NCI-H1417 treated with DMSO at 0.1 percent for 48 hours (cell line): ENCODE data around the gene PRKD1.
"Not testable (repeated sequence)": the region's sequence is repeated elsewhere in the genome, so short reads cannot be mapped to it uniquely, and the experiment has no call there.

Source experiments
- DNase-seq: peaks from one replicate; lab custom pipeline; 2025; lab: John Stamatoyannopoulos, UW

PRKD1 gene

GRCh38 chr14:29900609-29901350 is 26.9 kb downstream of the PRKD1 start:
- DNase-seq: no peak

- DNase-seq: no peak
Observed at GRCh38 chr14:29898470-29898869, 29.2 kb downstream of the PRKD1 start.

GRCh38 chr14:29897181-29897580 is 30.5 kb downstream of the PRKD1 start:
- DNase-seq: no peak

DNA sequence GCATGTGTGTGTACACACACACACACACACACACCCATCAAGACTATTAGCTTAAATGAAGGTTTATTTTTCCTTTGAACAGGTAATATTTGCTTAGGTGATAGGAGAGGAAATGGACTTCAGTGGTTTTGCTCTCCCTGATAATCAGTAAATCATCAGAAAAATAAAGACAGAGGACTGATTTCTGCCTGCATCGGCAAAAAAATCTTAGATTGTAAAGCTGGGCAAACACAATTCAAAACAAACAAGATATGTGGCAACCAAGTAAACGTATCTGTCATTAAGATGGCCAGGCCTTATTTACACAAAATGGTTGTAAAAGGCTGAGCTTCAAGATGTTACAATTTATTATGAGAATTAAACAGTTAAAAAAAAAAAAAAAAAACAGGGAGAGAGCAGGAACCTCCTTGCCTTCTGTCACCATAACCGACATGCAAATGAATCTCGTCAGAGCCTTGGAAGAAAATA is 31.3 kb downstream of the PRKD1 start:
- DNase-seq: peak; percentile 73

GRCh38 chr14:29895591-29896083 is 32.0 kb downstream of the PRKD1 start:
- DNase-seq: no peak

GRCh38 chr14:29893989-29894388 is 33.7 kb downstream of the PRKD1 start:
- DNase-seq: no peak

DNA sequence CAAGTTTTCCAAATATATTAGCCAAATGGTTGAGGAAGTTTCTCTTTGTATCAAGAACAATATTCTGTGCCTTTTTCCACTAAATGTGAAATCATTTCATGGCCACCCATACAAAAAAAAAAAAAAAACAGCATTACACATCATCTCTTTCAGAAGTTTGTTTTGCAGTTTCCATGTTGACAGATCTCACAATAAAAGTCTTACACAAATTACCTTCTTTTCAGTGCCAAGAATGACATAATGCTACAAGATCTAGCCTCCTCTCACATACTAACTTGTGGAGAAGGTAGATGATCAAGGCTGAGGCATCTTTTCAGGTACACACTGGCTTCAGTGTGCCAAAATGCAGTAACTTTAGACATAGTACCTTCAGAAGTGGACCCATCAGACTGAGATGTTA is 35.3 kb downstream of the PRKD1 start:
- DNase-seq: no peak

- no peak for DNase-seq
Observed at GRCh38 chr14:29885988-29886387, 41.7 kb downstream of the PRKD1 start.

- DNase-seq: no peak
Observed at GRCh38 chr14:29868000-29868399, 59.6 kb downstream of the PRKD1 start.

GRCh38 chr14:29865299-29865698 is 62.3 kb downstream of the PRKD1 start:
- DNase-seq: no peak

DNA sequence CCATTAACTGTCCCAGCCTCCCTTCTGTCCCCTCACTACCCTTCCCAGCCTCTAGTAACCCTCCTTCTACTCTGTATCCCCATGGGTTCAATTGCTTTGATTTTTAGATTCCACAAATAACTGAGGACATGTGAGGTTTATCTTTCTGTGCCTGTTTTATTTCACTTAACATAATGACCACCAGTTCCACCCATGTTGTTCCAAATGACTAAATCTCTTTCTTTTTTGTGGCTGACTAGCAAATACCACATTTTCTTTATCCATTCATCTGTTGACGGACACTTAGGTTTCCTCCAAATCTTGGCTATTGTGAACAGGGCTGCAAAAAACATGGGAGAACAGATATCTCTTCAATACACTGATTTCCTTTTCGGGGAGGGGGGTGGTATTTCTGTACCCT is 65.7 kb downstream of the PRKD1 start:
- DNase-seq: no peak

DNA sequence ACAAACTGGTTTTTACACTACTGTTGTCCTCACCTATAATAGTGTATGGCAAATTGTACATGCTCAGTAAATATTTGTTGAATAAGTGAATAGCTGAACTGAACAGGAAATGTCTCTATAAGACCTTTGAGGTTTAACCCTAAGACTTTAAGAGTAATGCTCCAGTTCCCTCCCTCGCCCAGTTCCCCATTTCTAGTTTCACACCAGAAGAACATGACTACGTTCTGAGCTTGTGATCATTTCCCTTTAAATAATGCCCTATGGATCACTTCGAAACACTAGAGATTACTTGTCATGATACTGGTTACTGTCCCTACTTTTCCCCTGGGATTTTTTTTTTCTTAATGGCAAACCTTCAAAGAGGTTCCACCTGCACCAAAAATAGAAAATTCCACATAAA is 69.3 kb downstream of the PRKD1 start:
- no peak for DNase-seq

GRCh38 chr14:29857551-29857950 is 70.1 kb downstream of the PRKD1 start:
- no peak for DNase-seq

- no peak for DNase-seq
Observed at GRCh38 chr14:29856516-29856915, 71.1 kb downstream of the PRKD1 start.

- DNase-seq: not testable (repeated sequence)
Observed at GRCh38 chr14:29853691-29854090, 74.0 kb downstream of the PRKD1 start.

- no peak for DNase-seq
Observed at GRCh38 chr14:29853272-29853671, 74.4 kb downstream of the PRKD1 start.

GRCh38 chr14:29851397-29851796 is 76.2 kb downstream of the PRKD1 start:
- DNase-seq: no peak

DNA sequence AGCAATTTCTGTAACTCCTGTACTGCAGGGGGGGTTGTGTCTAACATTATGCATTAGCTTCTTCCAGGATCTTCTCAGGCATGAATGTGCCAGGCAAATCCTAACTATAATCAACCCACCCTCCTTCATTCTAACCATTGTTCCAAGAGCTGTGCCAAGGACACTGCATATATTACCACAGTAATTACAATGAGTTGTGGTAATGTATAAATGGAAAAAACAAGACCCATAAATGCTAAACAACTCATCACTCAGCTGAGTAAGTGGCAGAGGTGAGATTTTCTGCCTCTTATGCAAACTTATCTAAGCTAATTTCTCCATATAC is 80.6 kb downstream of the PRKD1 start:
- no peak for DNase-seq

DNA sequence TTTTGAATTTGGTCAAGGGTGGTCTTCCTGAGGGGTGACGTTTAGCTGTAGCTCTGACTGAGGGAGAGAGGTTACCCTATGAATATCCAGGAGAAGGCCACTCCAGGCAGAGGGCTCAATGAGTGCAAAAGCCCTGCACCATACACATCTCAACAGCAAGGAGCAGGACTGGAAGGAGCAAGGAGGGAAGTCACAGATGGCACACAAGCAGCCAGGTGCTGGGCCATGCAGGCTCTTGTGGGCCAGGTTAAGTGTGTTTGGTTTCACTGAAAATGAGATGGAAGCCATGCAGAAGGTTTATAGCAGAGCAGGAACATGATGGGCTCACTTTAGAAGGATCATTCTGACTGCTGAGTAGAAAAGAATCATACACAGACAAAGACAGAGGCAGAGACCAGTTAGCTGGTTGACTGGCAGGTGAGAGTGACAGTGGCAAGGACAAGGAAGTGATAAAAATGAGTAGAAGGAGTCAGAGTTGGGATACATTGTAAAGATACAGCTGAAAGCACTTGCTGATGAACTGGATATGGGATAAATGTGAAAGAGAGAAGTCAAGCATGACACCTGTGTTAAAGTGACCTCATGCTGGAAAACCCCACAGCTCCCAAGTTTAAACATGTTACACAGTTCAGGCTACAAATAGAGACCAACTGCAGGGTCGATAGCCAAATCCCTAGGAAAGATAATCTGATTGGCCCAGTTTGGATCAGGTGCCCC is 81.2 kb downstream of the PRKD1 start:
- DNase-seq: no peak

GRCh38 chr14:29843981-29844380 is 83.7 kb downstream of the PRKD1 start:
- DNase-seq: no peak

DNA sequence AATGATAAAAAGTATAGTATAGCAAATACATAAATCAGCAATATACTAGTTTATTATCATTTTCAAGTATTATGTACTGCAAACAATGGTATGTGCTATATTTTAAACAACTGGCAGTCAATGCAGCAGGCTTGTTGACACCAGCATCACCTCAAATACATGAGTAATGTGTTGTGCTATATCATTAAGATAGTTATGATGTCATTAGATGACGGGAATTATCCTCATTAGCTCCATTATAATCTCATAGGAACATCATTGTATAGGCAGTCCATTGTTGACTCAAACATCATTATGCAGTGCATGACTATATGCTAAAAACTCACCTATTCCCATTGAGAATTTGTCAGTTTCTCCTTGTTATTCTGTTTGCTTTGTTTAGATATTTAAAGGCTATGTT is 85.4 kb downstream of the PRKD1 start:
- no peak for DNase-seq

DNA sequence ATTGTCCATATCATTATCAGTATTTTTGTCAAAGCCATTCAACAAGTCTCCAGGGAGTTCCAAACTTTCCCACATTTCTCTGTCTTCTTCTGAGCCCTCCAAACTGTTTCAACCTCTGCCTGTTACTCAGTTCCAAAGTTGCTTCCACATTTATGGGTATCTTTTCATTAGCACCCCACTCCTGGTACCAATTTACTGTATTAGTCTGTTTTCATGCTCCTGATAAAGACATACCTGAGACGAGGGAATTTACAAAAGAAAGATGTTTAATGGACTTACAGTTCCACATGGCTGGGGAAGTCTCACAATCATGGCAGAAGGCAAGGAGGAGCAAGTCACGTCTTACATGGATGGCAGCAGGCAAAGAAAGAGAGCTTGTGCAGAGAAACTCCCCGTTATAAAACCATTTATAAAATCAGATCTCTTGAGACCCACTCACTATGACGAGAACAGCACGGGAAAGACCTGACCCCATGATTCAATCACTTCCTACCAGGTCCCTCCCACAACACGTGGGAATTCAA is 87.2 kb downstream of the PRKD1 start:
- DNase-seq: not testable (repeated sequence)

- not testable (repeated sequence) for DNase-seq
Observed at GRCh38 chr14:29839691-29840090, 88.0 kb downstream of the PRKD1 start.
